NCI-H82 (cell line): ENCODE measurements around the gene PPP1R12C.
A peak's percentile ranks its signal among the peaks of the same experiment; 100 is the strongest.
"Not testable (repeated sequence)": the region's sequence is repeated elsewhere in the genome, so short reads cannot be mapped to it uniquely, and the experiment has no call there.

Source experiments
- DNase-seq: peaks from one replicate; lab custom pipeline; 2025; lab: John Stamatoyannopoulos, UW

The PPP1R12C gene

DNA sequence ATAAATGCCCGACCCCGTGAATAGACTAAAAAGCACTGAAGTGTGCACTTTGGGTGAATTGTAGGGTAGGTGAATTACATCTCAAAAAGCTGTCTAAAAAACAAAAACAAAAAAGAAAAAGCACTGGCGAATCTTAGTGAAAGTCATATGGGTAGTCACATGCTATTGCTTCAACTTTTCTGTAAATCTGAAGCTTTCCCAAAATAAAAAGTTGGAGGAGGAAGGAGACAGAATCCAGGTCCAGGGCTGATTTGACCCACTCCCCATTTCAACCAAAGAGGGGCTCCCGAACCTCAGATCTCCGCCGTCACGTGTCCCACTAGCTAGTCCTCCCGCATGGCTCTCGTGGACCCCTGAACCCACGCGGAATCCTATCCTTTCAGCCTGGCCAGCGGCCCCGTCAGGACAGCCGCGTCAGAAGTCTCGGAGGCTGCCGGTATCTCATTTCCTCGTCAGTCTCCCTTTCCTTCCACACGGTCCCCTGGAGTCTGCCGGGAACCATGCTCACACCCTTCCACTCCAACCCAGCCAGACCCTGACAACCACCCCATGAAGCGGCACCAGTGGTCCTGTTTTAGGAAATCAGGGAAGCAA lies 6.1 kb downstream of the PPP1R12C start:
- DNase-seq: no peak

GRCh38 chr19:55109527-55110291 lies 7.7 kb downstream of the PPP1R12C start:
- DNase-seq: no peak

- DNase-seq: not testable (repeated sequence)
These were observed 10.2 kb downstream of the PPP1R12C start for GRCh38 chr19:55107252-55107651.

GRCh38 chr19:55106591-55106990 lies 10.8 kb downstream of the PPP1R12C start:
- no peak for DNase-seq

DNA sequence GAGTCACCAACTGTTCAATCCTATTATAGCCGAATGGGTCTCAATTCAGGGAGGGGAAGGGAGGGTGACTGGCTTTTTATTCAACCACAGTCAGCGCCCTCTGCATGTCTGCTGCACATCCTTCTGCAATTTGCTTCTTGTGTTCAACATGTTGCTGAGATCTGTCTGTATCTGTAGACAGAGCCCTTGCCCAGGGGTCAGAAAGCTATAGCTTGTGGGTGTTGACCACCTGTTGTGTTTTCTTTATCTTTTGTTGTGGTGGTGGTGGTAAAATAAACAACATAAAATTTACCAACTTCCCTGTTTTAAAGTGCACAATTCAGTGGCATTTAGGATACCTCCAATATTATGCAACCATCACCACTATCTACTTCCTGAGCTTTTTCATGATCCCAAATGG lies 12.2 kb downstream of the PPP1R12C start:
- DNase-seq: peak; percentile 73

- DNase-seq: no peak
These were observed 14.2 kb downstream of the PPP1R12C start for GRCh38 chr19:55103190-55103589.

GRCh38 chr19:55101261-55101660 lies 16.2 kb downstream of the PPP1R12C start:
- no peak for DNase-seq

- DNase-seq: peak; percentile 43
These were observed 17.6 kb downstream of the PPP1R12C start for GRCh38 chr19:55099557-55100506.

DNA sequence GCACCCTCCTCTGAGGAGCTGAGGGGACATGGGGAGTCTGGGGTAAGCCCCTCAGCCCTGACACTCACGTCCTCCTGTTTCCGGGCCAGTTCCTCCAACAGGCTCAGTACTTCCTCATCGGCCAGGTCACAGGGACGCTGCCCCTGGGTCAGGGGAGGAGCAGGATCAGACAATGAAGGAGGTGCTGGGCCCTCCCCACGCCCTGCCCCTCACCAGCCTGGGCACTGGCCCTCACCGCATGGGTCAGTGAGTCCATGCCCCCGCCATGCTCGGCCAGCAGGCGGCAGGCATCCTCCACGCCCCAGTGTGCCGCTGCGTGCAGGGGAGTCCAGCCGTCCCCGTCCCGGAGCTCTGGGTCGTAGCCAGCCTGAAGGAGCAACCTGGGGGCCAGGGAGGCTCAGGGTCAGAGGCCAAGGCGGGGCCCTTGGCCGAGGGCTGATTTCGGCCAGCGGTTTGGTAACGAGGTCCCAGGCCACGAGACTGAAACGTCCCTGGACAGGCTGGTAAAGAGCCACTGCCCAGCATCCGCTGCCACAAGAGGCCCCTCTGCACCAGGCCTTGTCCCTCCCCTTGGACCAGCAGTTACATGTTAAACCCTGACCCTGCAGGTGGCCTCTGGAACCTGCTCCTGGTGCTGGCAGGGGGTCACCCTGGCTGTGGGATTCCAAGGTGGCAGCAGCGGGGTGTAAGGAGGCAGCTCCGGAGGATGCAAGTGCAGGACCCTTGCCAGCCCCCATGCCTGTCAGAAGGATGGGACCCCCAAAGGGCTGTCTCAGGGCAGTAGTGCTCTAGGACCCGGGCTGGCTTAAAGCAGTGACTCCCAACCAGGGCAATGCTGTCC lies 18.5 kb downstream of the PPP1R12C start:
- DNase-seq: no peak

DNA sequence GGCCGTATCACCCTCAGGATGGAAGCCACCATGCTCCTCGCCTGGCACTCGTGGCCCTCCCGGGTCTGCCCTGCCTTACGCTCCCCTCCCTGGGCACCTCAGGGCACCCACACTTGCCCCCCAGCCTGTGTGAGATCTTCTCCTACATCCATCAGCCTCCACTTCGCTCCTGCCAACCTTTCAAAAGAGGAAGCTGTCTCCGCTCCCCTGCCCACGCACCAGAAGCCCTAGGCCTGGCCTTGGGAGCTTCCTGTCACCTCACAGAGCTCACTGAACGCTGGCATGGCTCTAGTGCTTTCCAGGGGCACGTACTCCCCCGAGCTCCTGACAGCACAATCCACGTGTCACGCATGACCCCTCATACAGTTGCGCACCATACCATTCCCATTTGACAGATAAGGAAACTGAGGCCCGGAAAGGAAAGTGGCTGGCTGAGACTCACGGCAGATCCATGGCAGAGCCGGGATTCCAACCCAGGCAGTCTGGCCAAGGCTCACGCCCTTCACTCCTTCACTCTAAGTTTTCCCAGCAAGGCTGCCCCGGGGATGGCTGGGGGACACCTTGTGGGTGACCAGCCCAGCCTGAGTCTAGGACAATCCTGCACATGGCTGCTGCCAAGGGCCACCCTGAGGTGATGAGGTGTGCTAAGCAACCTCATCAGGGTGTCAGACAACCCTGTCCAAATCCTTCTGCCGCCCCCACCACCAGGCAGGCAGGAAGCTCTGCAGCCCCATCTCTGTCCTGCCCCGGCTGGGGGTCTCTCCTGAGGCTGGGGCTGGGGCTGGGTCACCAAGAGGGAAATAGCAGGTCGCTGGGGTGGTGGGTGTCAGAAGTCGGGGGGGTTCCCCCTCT lies 19.3 kb downstream of the PPP1R12C start:
- no peak for DNase-seq

DNA sequence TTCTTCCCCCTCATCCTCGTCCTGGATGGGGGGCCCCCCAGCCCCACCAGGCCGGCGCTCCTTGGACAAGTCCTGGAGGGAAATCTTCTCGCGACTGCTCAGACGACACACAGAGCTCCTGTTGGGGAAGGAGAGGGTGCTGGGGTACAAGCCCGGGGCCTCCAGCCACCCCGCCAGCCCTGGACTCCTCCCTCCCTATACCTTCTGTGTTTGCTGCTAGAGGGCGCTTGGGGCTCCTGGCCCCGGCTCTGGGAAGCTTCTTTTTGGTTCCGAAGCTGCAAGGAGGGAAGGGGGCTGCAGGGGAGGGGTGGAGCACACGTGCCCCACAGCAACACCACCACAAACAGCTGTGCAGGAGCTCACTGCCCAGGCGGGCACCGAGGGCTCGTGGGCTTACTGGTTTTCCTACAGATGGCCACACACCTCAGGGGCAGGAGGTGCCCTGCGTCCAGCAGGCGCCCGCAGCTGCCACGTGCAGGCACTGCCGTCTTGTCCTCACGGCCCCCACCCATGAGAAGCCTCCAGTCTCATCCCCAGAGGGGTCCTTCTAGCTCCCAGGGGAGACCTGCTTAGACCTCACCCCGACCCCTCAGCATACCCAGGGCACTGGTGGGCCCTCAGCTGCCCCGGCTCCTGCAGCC lies 21.3 kb downstream of the PPP1R12C start:
- no peak for DNase-seq

DNA sequence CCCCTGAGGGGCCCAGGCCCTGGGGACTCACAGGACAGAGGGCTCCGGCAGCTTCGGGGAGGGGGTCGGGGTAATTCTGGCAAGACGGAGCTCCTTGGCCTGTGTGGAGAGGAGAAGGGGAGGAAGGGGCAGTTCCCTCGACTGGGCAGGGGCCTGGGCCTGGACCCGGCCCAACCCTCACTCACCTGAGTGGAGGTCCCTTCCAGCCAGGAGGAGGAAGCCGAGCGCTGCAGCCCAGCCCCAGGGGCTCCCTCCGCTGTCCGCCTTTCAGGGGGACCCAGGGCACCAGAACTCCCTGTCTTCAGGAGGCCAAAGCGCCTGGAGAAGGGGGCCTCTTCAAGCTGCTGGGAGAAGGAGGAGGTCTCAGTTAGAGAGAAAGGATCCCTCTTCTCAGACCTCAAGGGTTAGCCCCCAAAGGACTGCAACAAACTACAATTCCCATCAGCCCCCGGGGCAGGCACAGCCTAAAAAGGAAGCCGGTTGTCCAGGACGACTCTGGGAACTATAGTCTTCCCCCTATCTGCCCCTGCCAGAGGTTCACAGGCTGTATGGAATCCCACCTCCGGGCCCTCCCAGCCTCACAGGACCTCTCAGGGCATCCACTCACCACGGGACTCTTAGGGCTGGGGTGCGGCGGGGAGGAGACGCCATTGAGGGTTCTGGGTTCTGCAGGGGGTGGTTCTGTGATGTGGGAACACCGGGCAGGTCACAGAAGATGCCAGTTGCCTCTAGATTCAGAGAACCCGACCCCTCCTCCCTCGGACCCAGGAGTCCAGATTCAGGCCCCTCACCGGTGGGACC lies 22.0 kb downstream of the PPP1R12C start:
- peak; percentile 35 for DNase-seq

DNA sequence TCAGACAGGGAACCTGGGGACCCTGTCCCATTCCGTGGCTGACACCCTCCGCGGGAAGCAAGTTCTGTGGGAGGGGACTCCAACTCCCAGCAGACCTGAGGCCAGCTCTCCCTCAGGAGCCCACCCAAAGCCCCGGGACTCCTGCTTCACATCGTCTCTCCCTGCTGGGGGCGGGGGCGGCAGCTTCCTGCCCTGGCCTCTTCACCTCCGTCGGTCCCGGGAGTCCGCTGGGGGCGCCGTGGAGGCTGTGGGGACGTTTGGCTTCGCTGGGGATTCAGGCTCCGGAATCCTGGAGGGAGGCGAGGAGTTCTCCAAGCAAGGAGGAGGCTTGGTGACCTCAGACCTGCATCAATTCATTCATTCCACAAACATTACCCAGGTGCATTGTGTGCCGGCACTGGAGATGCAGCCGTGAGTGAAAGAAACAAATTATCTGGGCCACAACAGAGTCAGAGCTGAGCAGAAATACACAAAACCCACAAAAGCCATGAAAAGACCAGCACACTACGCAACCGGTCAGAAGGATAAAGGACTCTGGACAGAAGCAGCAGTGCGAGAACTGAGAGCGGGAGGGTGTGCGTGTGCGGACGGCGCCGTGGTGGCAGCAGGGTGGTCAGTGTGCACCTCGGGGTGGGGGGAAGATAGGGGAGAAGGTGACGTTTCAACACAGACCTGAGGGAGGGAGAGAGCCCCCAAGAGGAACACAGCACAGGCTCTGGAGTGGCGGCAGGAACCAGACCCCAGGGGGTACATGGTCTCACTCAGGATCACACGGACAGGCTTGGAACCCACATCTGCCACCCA lies 22.8 kb downstream of the PPP1R12C start:
- no peak for DNase-seq

- no peak for DNase-seq
These were observed 24.8 kb downstream of the PPP1R12C start for GRCh38 chr19:55092423-55093318.

DNA sequence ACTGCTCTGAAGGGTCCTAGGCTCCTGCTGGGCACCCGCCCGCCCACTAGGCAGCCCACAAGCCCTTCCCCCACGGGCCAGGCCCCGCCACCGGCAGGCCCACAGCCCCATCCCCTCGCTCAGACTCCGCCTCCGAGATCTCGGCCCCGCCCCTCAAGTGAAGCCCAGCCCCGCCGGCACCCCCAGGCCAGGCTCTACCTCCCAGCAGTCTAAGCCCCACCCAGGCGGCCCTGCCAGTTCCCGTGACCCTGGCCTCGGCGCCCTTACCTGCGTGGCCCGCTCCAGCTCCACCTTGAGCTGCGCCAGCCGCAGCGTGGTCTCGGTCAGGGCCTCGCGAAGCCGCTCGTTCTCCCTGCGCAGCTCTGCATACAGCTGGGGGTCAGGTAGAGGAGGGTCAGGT lies 25.5 kb downstream of the PPP1R12C start:
- no peak for DNase-seq

DNA sequence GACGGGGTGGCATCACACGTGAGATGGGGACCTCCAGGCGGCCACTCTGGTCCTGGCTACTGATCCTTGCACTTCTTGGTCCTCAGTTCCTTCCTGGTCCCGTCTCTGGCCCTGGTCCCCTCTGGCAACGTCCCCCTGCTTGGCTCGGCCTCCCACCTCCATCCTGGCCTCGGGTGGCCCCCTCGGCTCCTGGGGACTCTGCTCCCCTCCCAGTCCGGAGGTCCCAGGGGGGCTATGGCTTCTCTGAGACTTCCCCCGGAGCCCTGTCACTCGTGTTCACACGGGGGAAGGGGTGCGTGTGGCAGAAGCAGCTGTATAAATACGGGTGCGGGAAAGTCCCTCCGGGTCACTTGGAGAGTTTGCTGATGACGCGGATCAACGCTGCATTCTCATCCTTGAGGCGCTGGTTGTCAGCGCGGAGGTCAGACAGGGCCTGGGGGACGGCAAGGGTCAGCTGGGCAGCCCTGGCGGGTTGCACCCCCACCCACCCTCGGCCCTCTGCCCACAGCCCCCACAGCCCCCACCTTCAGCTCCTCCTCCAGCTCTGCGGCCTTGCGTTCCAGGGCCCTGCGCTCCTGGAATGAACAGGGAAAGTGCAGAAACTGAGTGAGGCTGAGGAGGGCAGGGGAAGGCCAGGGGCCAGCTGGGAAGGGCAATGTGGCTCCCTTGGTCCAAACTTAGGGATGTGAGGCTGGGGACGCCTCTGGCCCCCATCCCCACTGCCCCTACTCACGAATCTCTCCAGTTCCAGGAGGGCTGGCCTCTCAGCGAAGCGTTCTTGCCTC lies 26.1 kb downstream of the PPP1R12C start:
- DNase-seq: no peak

- no peak for DNase-seq
These were observed 26.9 kb downstream of the PPP1R12C start for GRCh38 chr19:55090564-55090963.
